Midbrain (tissue), 1 donor: ENCODE data around the gene ALDH3B1.

Experiments
- DNase-seq: peaks from one replicate; lab custom pipeline; 2025; lab: John Stamatoyannopoulos, UW

ALDH3B1 gene

DNA sequence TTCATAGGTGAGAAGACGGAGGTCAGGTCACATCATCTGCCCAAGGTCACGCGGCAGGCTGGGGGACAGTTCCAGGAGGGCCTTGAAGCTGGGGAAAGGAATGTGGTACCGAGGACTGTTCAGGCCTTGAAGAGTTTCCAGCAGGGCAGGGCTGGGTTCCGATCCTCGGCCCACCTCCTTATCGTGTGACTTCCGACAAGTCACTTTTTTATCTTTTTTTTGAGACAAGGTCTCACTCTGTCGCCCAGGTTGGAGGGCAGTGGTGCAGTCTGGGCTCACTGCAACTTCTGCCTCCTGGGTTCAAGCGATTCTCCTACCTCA is 21.0 kb downstream of the ALDH3B1 start:
- no peak for DNase-seq

DNA sequence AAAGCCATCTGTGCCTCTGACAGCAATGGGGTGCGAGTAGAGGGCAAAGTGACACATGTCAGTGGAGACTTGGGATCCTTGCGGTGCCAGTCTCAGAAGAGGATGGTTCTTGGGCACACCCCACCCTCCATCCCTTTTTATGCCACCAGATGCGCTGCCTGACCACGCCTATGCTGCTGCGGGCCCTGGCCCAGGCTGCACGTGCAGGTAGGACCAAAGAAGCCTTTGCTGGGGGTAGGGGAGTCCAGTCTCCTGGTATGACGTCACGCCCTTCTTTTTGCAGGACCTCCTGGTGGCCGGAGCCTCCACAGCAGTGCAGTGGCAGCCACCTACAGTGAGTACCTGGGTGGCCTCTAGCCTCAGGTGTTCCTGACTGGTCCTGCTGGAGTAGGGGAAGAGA is 21.9 kb downstream of the ALDH3B1 start:
- no peak for DNase-seq

- no peak for DNase-seq
These were observed 23.0 kb downstream of the ALDH3B1 start for GRCh38 chr11:68032997-68033707.

- DNase-seq, result no peak
These were observed 23.6 kb downstream of the ALDH3B1 start for GRCh38 chr11:68033708-68034045.

GRCh38 chr11:68035266-68035876 is 25.2 kb downstream of the ALDH3B1 start:
- DNase-seq, result no peak

DNA sequence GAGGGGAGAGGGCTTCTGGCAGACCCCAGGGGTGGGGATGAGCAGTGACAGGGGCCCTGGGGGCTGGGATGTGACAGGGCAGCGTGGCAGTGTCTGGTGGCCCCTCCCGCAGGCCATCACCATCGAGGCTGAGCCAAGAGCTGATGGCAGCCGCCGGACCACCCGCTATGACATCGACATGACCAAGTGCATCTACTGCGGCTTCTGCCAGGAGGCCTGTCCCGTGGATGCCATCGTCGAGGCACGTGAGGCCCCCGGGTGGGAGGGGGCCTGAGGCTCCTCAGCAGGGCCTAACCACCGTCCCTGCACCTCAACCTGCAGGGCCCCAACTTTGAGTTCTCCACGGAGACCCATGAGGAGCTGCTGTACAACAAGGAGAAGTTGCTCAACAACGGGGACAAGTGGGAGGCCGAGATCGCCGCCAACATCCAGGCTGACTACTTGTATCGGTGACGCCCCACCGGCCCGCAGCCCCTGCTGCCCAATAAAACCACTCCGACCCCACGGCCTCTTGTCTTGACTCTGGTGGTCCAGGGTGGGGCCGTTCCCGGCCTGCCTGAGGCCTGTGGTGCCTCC is 26.1 kb downstream of the ALDH3B1 start:
- no peak for DNase-seq

DNA sequence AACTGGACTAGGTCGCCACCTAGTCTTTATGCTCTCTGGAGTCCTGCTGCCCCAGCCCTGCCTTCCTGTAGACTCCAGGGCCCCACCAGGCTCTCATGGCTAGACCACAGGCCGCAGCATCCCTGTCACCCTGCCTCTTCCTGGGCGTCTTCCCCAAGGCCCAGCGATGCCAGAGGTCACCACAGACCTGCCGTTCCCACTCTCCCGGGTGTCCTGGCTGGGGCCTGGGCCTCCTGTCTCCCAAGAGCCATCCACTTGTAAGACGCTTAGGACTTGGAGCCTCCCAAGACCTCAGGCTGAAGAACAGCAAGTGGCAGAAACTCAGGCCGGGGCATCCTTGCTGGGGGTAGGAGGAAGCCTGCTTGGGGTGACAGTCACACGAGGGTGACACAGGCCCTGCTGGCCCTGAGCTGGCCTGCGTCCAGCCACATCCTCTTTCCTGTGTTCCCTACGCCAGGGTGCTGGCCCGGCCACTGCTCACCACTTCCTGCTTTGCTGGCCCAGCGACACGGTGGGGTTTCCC is 26.7 kb downstream of the ALDH3B1 start:
- no peak for DNase-seq

GRCh38 chr11:68037411-68038225 is 27.5 kb downstream of the ALDH3B1 start:
- DNase-seq, result peak; percentile 30

GRCh38 chr11:68038226-68038717 is 28.1 kb downstream of the ALDH3B1 start:
- DNase-seq, result no peak

- peak; percentile 55 for DNase-seq
These were observed 28.8 kb downstream of the ALDH3B1 start, which contains the start of gene TCIRG1 for GRCh38 chr11:68038718-68039525. Gene TCIRG1 (plus strand): TSS chr11:68039025. CDS start chr11:68041272, 2,247 bp downstream.

DNA sequence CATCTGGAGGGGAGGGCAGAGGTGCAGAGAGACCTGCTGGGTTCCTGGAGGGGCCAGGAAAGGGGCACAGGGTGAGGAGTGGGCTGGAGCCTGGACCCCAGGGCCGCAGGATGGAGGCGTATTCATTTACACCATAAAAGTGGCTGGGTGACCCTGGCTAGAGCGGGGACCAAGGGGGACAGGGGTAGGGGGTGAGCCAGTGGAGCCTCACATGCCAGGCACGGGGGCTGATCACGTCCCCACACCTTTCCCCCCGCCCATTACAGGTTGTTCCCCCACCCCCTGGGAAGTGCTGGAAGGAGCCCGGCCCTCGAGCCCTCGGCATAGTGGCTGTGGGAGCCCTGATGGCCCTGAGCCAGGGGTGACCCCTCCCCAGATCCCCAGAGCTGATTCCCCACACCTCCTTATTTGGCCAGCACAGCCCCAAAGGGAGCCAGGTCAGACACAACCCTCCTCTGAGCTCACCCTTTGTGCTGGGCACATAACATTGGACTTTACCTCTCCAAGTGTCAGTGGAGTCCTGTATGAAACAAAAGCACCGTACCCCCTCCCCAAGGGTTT is 29.5 kb downstream of the ALDH3B1 start:
- DNase-seq, result no peak

- DNase-seq, result no peak
These were observed 30.2 kb downstream of the ALDH3B1 start for GRCh38 chr11:68040101-68040956.

- DNase-seq, result no peak
These were observed 30.9 kb downstream of the ALDH3B1 start for GRCh38 chr11:68040957-68041591.

DNA sequence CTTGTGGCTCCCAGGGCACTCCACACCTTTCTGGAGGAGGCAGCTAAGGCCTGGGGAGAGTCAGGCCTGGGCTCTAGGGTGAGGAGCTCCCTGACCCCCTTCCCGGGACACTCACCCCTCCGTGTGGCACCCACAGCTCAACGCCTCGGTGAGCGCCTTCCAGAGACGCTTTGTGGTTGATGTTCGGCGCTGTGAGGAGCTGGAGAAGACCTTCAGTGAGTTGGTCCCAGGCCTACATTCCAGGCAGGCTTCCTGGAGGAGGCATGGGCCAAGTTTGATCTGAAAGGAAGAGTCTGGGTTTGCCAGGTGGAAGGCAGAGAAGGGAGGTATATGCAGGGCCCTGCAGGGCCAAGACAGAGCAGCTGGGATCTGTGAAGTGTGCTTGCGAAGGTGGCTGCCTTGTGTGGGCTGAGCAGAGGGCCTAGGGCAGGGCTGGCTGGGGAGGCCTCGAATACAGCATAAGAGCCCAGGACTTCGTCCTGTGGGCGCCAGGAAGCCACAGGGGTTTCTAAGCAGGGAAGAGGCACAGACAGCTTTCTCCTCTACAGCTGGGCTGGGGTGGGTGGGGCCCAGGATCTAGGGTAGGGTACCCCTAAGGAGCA is 31.6 kb downstream of the ALDH3B1 start:
- DNase-seq, result no peak

DNA sequence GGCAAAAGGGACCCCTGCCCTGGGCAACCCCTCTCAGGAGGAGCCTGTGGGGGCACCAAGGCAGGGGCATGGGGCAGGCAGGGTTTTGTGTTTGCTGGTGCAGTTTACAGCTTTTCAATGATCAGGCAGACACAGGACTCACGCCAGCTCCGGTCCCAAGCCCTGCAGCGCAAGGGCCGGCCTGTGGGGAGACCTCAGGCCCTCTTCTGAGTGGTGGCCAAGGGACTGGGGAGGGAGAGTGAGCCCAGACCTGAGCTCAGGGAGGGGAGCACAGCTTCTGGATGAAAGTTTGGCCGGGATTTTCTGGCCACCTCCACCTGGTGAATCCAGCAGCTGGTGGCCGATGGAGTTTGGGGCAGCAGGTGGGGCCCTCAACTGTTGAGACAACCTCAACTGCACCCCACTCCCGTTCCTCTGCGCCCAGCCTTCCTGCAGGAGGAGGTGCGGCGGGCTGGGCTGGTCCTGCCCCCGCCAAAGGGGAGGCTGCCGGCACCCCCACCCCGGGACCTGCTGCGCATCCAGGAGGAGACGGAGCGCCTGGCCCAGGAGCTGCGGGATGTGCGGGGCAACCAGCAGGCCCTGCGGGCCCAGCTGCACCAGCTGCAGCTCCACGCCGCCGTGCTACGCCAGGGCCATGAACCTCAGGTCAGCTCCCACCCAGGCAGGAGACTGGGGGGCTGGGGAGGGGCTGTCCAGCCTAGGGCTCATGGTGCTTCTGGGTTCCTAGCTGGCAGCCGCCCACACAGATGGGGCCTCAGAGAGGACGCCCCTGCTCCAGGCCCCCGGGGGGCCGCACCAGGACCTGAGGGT is 32.3 kb downstream of the ALDH3B1 start:
- DNase-seq, result no peak

DNA sequence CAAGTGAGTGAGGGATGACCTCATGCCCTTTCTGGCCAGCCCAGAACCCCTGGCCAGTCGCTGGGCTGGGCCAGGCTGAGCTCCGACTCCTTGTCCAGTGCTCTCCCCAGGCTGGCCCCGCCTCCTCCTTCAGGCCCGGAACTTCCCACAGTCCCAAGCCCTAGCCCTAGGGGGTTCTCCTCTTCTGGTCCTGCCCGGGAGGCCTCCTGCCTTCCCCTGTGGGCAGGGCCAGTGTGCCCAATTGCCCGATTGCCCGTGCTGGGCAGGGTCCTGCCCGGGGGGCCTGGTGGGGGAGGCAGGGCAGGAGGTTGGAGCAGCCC is 32.9 kb downstream of the ALDH3B1 start:
- no peak for DNase-seq

DNA sequence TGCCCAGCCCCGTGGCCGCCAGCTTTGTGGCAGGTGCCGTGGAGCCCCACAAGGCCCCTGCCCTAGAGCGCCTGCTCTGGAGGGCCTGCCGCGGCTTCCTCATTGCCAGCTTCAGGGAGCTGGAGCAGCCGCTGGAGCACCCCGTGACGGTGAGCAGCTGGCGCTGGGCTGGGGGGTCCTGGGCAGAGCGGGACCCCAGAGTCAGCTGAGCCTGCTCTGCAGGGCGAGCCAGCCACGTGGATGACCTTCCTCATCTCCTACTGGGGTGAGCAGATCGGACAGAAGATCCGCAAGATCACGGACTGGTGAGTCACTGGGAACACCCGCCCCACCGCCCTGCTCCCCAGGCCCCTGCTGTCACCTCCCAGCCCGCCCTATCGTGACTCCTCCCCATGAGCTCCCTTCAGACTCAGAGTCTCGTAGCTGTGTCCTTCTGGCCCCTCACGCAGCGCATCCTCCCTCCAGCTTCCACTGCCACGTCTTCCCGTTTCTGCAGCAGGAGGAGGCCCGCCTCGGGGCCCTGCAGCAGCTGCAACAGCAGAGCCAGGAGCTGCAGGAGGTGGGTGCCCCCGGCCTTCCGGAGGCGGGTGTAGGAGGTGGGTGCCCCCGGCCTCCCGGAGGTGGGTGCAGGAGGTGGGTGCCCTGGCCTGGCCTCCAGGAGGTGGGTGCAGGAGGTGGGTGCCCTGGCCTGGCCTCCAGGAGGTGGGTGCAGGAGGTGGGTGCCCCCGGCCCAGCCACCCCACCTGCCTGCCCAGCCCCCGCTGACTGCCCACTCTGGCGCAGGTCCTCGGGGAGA is 33.4 kb downstream of the ALDH3B1 start:
- DNase-seq, result no peak
